HG03135 (cell line): ENCODE data around the gene TROAP.

Experiments
- ATAC-seq: cut with Tn5 transposase; IDR thresholded peaks from one replicate; pipeline ENCODE4 v1.9.1; 2021; ENCODE audit warnings: mild to moderate bottlenecking, moderate library complexity; ENCODE audit not compliant: unreplicated experiment

TROAP gene

GRCh38 chr12:49342066-49342913 is 19.2 kb downstream of the TROAP start:
- peak; percentile 64 for ATAC-seq

GRCh38 chr12:49342914-49343731 is 20.1 kb downstream of the TROAP start:
- ATAC-seq, result no peak

- no peak for ATAC-seq
These were observed 21.5 kb downstream of the TROAP start for GRCh38 chr12:49344486-49345050.

GRCh38 chr12:49345051-49345824 is 22.2 kb downstream of the TROAP start:
- no peak for ATAC-seq

- no peak for ATAC-seq
These were observed 23.0 kb downstream of the TROAP start for GRCh38 chr12:49345825-49346658.

GRCh38 chr12:49346659-49347310 is 23.7 kb downstream of the TROAP start, which contains the start of gene DNAJC22:
DNAJC22 (plus strand) TSS chr12:49346888; CDS start chr12:49348873, 1,985 bp downstream.
- no peak for ATAC-seq

- ATAC-seq, result no peak
These were observed 24.5 kb downstream of the TROAP start for GRCh38 chr12:49347311-49348193.

- ATAC-seq, result no peak
These were observed 25.7 kb downstream of the TROAP start for GRCh38 chr12:49348781-49349180.

- no peak for ATAC-seq
These were observed 26.2 kb downstream of the TROAP start for GRCh38 chr12:49349266-49349665.

- ATAC-seq, result no peak
These were observed 29.3 kb downstream of the TROAP start for GRCh38 chr12:49352351-49352750.

- ATAC-seq, result no peak
These were observed 32.9 kb downstream of the TROAP start for GRCh38 chr12:49355913-49356312.

GRCh38 chr12:49357103-49357678 is 34.1 kb downstream of the TROAP start:
- no peak for ATAC-seq

- ATAC-seq, result no peak
These were observed 35.6 kb downstream of the TROAP start for GRCh38 chr12:49358483-49359141.

GRCh38 chr12:49359671-49360070 is 36.6 kb downstream of the TROAP start:
- no peak for ATAC-seq

- ATAC-seq, result no peak
These were observed 39.0 kb downstream of the TROAP start for GRCh38 chr12:49362077-49362476.

GRCh38 chr12:49364989-49365388 is 41.9 kb downstream of the TROAP start:
- no peak for ATAC-seq

- ATAC-seq, result no peak
These were observed 42.5 kb downstream of the TROAP start for GRCh38 chr12:49365542-49365941.
